Suprapubic skin (tissue), 3 donors: ENCODE measurements around the gene KCTD18.

Source experiments
- EP300 ChIP-seq: sonication (generic); formaldehyde crosslinking; IDR thresholded peaks from one replicate; pipeline ENCODE4 v1.6.1; 2017; ENCODE audit warnings: antibody characterized with exemption
- TF ChIP-seq, protein P1 (sequence below), 2 donors: fragments of 200-600 bp in 1 of 2; fragments of 450-650 bp in 1 of 2; sonication (generic) in 1 of 2; IDR thresholded peaks; one replicate each; pipeline ENCODE4 v1.5.1; 2016 to 2019; ENCODE audit warnings: antibody characterized with exemption in 2 of 2, mild to moderate bottlenecking in 1 of 2, moderate library complexity in 1 of 2

DNA sequence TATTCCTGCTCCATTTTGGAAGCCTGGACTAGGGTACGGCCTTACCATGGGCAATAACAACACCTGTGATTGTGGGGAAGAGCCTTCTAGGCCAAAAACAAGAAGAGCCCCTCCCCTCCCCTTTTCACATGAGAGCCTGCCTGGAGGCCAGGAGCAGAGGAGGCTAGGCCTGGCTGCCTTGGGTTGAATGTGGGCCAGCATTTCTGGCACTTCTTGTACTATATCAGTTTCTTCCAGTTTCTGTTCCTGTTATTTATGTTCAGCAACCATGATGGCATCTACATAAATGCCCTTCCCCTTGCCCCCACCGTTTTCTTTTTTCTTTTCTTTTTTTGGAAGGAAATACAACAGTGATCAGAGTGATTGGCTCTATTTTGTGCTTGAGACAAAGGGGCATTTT, 58.4 kb downstream of the KCTD18 start:
- TF ChIP-seq, protein P1, sequence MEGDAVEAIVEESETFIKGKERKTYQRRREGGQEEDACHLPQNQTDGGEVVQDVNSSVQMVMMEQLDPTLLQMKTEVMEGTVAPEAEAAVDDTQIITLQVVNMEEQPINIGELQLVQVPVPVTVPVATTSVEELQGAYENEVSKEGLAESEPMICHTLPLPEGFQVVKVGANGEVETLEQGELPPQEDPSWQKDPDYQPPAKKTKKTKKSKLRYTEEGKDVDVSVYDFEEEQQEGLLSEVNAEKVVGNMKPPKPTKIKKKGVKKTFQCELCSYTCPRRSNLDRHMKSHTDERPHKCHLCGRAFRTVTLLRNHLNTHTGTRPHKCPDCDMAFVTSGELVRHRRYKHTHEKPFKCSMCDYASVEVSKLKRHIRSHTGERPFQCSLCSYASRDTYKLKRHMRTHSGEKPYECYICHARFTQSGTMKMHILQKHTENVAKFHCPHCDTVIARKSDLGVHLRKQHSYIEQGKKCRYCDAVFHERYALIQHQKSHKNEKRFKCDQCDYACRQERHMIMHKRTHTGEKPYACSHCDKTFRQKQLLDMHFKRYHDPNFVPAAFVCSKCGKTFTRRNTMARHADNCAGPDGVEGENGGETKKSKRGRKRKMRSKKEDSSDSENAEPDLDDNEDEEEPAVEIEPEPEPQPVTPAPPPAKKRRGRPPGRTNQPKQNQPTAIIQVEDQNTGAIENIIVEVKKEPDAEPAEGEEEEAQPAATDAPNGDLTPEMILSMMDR (IDR thresholded peaks at IDR 0.05): no peak
- TF ChIP-seq EP300: no peak
